GM15510 (cell line): Measurements from ENCODE around the gene WASHC2C.
A peak's percentile ranks its signal among the peaks of the same experiment; 100 is the strongest.

Experiments used
- POLR2A ChIP-seq: IDR thresholded peaks from 3 replicates; pipeline ENCODE4 v1.6.1; 2011; ENCODE audit warnings: borderline replicate concordance; ENCODE audit not compliant: insufficient read length; ENCODE audit errors: extremely low read depth

Gene WASHC2C, protein sequence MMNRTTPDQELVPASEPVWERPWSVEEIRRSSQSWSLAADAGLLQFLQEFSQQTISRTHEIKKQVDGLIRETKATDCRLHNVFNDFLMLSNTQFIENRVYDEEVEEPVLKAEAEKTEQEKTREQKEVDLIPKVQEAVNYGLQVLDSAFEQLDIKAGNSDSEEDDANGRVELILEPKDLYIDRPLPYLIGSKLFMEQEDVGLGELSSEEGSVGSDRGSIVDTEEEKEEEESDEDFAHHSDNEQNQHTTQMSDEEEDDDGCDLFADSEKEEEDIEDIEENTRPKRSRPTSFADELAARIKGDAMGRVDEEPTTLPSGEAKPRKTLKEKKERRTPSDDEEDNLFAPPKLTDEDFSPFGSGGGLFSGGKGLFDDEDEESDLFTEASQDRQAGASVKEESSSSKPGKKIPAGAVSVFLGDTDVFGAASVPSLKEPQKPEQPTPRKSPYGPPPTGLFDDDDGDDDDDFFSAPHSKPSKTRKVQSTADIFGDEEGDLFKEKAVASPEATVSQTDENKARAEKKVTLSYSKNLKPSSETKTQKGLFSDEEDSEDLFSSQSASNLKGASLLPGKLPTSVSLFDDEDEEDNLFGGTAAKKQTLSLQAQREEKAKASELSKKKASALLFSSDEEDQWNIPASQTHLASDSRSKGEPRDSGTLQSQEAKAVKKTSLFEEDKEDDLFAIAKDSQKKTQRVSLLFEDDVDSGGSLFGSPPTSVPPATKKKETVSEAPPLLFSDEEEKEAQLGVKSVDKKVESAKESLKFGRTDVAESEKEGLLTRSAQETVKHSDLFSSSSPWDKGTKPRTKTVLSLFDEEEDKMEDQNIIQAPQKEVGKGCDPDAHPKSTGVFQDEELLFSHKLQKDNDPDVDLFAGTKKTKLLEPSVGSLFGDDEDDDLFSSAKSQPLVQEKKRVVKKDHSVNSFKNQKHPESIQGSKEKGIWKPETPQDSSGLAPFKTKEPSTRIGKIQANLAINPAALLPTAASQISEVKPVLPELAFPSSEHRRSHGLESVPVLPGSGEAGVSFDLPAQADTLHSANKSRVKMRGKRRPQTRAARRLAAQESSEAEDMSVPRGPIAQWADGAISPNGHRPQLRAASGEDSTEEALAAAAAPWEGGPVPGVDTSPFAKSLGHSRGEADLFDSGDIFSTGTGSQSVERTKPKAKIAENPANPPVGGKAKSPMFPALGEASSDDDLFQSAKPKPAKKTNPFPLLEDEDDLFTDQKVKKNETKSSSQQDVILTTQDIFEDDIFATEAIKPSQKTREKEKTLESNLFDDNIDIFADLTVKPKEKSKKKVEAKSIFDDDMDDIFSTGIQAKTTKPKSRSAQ (N-terminal part only)

DNA sequence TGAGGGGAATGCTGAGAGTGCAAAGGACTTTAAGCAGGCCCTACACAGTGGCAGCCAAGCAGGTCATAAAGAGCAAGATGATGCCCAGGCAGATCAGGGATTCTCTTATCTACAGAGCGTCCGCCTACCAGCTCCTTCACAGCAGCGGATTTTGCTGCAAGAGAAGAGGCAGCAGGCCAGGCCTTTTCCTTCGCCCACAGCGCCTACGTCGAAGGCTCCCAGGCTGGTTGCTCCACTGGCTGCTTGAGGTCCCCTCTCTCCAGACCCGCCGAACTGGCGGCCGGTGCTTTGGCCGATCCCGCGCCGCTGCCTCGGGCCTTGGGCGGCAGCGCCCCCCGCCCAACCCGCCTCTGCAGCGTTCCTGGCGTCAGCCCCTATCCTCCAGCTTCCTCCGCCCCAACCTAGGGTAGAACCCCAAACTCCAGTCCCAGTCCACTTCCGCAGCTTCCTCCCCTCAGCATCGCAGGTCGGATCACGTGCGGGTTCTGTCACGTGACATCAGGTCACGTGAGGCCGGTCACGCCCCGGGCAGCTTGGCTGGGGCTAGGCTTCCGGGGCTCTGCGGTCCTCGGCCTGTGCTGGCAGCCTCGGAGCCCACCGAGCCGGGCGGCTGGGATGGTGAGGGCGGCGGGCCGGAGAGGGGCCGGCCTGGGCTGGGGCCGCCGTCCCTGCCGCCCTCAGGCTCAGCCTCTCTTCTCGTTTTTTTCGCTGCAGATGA lies at the start of gene WASHC2C:
Gene WASHC2C, plus strand, starts transcription at position 564 of the 718 bp plus-strand sequence. Its CDS starts 52 bp downstream, at position 616.
- peak; percentile 72 for TF ChIP-seq POLR2A

DNA sequence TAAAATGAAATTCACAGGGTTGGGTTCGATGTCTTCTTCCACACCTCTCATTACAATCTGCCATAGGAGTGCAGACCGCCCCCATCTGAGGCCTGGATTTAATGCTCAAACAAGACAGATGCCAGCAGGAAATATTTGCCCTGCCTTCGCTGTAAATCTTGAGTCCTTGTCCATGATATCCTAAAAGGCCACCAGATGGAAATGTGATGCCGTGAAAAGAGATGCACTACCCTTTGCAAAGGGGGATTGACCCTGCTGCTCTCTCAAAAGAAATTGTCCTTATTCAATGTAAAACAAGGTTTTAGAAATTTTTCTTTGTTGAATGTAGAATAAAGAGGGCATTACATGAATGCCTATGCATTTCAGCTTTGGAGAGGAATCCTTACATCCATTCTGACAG lies 82.8 kb downstream of the WASHC2C start:
- no peak for TF ChIP-seq POLR2A

DNA sequence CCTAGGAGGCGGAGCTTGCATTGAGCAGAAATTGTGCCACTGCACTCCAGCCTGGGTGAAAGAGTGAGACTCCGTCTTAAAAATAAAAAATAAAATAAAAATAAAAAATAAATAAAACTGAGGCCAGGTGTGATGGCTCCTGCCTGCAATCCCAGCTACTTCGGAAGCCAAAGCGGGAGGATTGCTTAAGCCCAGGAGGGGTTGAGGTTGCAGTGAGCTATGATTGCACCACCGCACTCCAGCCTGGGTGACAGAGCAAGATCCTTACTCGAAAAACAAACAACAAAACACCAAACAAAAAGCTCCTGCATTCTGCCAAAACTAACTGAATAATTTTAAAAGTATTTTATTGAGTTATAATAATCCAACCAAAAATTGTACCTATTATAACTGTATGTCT lies 84.0 kb downstream of the WASHC2C start:
- TF ChIP-seq POLR2A, result no peak

DNA sequence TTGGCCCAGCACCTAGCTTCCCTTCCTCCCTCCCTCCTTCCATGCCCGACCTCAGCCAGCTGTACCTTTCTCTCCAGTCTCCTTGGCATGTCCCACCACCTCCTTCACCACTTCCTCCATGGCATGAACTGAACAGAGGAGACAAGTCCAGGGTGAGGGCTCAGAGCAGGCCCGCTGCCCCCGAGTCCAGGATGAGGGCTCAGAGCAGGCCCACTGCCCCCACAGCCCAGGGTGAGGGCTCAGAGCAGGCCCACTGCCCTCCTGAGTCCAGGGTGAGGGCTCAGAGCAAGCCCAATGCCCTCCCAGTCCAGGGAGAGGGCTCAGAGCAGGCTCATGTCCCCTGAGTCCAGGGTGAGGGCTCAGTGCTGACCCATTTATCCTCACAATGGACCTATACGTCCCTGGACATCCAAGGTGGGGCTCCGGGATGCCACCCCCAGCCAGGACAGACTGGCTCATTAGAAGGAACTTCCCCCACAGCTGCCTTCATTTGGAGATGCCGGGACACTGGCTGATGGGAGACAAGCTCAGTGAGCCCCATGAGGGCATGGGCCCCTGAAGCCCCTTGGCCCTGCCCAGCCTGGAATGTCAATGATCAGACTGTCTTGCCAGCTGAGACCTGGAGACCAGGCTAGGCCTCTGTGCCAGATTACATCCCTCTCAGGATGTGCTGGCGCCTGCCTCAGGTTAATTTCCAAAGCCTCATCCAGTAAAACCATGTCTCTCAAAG lies 90.2 kb downstream of the WASHC2C start:
- no peak for TF ChIP-seq POLR2A

DNA sequence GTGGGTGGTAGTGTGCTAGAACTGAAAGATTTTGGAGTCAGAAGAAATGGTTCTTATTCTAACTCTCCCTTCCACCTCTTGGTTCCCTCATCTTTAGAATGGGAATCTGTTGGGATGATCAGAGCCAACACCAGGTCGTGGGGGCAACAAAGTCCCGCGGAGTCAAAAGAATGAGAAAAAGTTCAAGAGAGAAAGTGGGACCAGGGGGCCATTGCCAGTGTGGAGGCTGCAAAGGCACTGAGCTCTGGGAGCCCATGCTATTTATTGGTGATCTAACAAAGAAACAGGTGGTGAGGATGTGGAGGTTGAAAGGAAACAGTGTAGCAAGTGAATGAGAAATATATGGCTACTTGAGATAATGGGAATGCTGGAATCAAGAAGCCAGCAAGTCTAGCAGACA lies 90.8 kb downstream of the WASHC2C start:
- TF ChIP-seq POLR2A, result no peak

DNA sequence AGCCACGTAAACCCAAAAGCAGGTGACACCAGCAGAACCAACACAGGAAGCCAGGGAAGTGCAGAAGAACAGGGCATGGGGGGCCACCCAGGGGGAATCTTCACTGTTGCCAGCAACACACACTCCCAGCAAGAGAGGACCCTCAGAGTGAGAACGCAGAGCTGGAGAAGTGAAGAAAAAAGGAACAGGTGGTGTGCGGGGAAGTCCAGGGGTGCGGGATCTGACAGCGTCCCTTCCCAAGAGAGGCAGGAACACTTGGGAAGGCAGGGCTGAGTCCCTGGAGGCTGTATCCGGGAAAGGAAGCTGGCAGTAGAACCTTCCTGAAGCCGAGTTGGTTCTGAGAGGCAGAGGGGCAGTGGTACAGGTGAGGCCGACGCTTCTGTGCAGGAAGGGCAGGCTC lies 92.5 kb downstream of the WASHC2C start:
- TF ChIP-seq POLR2A, result no peak
